HG02943 (cell line): Measurements from ENCODE around the gene ENC1.
A peak's percentile ranks its signal among the peaks of the same experiment; 100 is the strongest.

ENCODE experiments used
- ATAC-seq: cut with Tn5 transposase; IDR thresholded peaks from one replicate; pipeline ENCODE4 v1.9.1; 2021; ENCODE audit warnings: mild to moderate bottlenecking, low read depth, moderate library complexity; ENCODE audit not compliant: unreplicated experiment

The ENC1 gene

DNA sequence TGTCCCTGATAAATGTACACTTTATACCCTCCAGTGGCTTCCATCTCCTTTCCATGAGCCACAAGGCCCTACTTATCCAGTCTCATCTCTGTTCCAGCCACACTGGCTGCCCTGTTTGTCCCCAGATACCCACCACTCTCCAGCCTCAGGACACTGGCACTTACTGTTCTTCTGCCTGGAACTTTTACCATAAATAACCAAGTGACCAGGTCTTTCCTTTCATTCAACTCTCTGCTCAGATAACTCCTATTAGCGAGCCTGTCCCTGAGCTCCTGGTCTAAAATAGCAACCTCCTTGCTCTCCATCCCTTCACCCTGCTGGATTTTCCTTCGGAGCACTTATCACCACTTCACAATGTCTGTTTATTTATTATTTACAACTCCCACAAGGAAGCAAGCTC is 16.6 kb upstream of the ENC1 start:
- no peak for ATAC-seq

DNA sequence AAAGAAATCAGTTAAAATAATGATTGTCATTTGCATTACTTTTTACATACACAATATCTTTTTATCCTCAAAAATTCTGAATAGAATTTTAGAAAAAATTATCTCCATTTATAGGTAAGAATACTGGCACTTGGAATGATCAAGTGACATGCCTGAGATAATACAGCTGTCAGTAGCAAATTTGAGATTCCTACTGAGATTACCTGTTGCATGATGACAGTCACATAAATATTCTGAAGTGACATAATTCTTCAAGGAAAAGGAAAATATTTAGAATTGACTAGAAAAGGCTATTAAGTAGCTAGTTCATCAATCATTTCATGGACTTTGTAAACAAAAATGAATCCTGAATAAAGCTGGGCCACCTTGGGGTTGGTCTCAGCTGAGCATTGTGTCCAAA is 15.2 kb upstream of the ENC1 start:
- no peak for ATAC-seq

- ATAC-seq: no peak
Observed at GRCh38 chr5:74655206-74655605, 14.7 kb upstream of the ENC1 start.

DNA sequence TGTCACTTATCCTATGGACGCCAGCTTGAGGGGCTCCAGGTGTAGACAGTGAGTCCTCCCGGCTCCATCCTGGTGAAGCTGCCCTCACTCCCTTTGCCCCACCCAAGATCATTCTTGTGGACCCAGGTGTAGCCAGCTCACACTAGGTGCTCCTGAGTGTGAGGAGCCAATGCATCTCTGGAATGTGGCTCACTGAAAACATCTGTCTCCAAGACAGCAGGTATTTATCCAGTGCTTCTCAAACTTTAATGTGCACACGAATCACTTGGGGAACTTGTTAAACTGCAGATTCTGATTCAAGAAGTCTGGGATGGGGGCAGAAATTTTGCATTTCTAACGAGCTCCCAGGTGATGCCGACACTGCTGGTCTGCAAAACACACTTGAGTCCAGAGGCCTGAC is 13.5 kb upstream of the ENC1 start:
- ATAC-seq: no peak

- ATAC-seq: no peak
Observed at GRCh38 chr5:74652576-74652975, 12.0 kb upstream of the ENC1 start.

GRCh38 chr5:74651710-74652109 is 11.2 kb upstream of the ENC1 start:
- ATAC-seq: no peak

DNA sequence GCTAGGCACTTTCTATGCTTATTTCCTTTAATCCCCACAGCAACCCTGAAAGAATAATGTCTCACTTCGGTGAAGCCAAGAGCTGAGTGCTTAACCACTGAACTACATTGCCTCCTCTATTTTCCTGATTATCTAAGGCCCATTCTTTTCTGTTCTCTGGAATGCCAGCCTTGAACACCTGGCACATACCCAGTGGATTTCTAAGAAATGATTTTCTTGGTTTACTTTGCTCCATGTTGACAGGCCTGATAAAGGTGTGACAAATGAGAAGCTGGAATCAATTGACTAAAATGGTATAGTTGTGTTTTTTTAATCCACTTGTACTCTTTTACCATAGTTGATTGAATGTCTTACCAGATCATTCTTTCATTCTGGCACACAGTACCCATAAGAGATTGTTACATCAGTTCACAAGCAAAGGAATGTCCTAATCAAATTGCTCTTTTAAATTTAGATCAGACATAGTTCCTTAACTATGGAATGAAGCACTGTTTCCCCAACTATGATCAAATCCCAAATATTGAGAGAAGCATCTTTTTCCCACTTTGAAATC is 9.0 kb upstream of the ENC1 start:
- ATAC-seq: no peak

GRCh38 chr5:74648835-74649293 is 8.3 kb upstream of the ENC1 start:
- ATAC-seq: no peak

- no peak for ATAC-seq
Observed at GRCh38 chr5:74647096-74647495, 6.6 kb upstream of the ENC1 start.

DNA sequence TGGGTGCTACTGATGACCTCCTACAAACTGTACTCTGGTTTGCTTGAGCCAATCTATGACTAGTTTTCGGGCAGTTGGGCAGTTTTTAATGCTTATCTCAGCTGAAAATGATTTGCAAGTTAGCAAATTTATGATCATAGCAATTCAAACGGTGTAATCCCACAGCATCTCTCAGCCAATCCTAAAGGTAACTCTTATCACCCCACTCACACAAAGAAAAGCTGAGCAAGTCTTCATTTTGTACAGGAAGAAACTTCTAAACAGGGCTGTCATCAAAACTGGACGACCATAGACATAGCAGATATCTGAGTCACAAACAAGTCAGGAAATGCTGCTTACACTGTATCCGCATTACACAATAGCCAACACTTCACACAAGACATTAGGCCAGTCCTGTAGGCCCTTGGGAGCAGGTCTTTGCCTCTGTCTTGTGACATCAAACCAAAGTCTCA is 2.6 kb upstream of the ENC1 start:
- ATAC-seq: no peak

GRCh38 chr5:74642543-74642863 is 2.0 kb upstream of the ENC1 start:
- no peak for ATAC-seq

DNA sequence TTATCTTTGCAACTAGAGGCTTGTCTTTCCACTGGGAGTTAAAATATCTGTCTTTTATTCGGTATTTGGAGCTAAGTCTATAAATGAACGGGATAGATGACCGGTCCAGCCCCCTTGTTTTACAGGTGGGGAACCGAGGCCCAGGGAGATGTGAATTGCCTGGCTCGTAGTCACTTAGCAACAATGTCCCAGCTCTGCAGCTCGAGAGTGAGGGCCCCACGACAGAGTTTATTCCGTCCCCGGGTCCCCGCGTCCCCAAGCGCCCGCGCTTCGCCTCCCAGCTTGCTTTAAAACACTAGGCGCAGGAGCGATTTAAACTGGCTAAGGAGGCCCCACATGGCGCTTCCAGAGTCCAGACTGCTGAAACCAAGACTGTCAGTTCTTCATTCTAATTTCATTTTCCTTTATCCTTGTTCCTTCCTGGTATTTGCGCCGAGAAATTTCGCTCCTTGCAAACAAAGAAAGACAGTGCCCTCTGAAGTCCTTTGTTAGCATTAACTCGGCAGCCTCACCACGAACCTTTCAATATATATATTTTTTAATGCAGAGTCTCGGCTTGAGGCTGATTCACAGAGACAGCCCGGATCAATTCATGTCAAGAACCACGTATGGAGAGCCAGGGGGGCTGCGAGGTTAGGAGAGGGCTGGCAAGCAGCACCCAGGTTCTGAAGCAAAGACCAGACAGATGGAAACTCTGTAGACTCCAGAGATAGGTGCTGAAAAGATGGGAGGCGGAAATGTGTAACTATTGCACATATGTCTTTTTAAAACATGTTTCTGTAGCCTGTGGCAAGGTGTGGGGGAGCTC is 1.4 kb upstream of the ENC1 start:
- no peak for ATAC-seq

- ATAC-seq: peak; percentile 26
Observed at GRCh38 chr5:74640954-74641734, 616 bp upstream of the ENC1 start.

GRCh38 chr5:74639807-74640449 is 600 bp downstream of the ENC1 start:
- ATAC-seq: peak; percentile 27

DNA sequence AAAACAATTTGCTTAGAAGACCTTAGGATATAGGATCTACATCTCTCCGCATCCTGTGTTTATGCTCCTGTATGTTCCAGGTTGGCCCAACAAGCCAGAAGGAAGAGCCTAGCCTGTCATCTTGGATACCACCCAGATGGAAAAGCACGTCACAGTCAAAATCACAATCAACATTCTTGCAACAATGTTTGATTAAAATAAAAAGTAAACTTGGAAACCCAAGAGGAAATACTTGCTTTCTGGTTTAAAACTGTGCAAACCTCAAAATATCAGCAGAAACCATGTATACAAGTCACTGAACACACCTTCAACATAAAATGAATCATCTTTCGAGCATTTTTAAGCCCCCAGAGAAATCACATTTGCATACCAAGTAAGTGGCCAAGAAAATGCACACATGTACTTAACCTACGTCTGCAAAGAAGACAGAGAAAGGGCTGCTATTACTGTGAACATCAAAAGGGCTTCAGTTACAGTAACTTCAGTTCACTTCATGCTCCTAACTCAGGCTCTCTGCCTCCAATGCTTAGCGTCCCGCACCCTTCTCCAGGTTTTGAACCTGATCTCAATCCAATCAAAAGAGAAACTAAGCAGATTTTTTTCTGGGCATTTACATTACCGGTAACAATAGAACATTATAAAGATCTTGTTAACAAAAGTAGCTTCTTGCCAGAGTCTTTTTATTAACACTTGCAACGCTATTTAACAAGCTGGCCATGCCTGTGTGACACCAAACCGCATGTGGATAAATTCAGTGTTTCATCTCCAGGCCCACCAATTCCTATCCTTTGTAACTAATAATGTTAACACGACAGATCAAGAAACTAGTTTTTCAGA is 1.3 kb downstream of the ENC1 start:
- ATAC-seq: no peak

DNA sequence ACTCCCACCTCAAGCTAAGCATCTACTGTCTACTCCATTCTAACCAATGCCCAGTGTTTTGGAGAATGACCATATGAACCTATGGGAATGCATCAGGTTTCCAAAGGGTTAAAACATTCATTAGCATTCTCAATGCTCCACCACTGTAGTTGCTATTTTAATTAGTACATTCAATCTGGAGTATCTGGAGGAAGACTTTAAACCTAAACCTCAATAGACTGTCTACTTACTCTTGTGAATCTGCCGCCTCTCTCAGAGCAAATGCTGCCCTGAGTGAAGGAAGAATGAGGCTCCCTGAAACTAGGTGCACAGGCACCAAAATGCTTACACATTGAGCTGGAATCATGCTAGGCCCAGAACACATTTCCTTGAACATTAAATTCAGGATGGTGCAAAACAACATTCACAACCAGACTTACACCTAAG is 2.0 kb downstream of the ENC1 start:
- ATAC-seq: no peak

DNA sequence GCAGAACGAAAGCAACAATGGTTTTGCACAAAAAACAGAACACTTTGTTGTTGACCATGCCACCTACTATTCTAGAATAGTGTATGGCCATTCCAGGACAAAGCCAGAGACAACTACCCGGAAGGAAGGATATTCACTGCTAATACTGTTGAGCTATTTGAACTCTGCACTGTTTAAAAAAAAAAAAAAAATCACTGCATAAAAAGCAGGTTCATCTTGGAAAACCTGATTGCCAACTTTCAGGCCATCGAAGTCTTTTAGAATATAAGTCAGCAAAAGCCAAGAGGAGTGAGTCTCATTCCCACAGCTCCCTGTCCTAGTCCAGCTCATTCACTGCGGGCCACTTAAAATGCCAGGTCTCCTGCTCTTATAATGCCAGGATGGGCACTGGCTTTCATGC is 4.0 kb downstream of the ENC1 start:
- no peak for ATAC-seq

- ATAC-seq: no peak
Observed at GRCh38 chr5:74636149-74636548, 4.4 kb downstream of the ENC1 start.

DNA sequence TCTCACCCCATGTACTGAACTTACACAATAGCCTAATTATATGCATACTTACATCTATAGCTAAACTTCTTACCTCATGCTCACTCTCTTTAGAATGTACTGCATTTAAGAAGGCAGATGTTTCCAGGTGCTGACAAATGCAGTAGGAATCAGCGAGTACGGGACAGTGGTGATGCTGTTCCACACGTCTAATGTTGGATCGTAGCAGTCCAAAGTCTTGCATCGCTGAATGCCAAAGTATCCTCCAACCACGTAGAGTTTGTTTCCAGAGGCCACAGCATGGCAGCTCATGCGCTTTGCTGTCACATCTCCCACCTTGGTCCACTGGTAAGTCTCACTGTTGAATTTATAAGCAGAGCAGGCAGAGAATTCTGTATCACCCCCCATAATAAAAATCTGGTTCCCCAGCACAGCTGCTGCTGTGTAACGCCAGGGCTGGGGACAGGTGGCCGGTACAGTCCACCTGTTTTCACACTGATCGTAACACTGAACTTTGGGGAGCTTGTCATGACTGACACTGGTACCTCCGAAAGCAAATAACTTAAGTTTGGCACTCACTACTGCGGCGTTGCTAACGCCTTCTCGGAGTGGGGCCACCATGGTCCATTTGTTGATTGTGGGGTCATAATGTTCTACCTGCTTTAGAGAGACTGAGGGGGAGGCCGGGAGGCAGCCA is 5.8 kb downstream of the ENC1 start:
- ATAC-seq: no peak

- ATAC-seq: no peak
Observed at GRCh38 chr5:74633695-74634094, 6.8 kb downstream of the ENC1 start.
